ENCODE results near the gene CNFN.

Gene CNFN

GRCh38 chr19:42419309-42419708 is 29.2 kb upstream of the CNFN start:
- H3K27ac ChIP-seq (ENCODE audit: low read depth, low read length), result no peak overlapping the region
- no peak overlapping the region for H3K4me3 ChIP-seq (ENCODE audit: low read length)
- no peak overlapping the region for H3K18ac ChIP-seq (ENCODE audit: low read length)
- no peak overlapping the region for H3K56ac ChIP-seq (ENCODE audit: low read length)
- H4K8ac ChIP-seq (ENCODE audit: low read depth, low read length), result no peak overlapping the region
- no peak overlapping the region for H2AK5ac ChIP-seq (ENCODE audit: low read length)
- H3K4me2 ChIP-seq (ENCODE audit: low read length), result no peak overlapping the region
- no peaks in the 10 kb centered on the region for H3K79me2 ChIP-seq (ENCODE audit: control insufficient read depth, insufficient read depth, low read length)
- no peak overlapping the region for H3K4ac ChIP-seq (ENCODE audit: low read depth, low read length)
- no peak overlapping the region for H4K5ac ChIP-seq (ENCODE audit: low read length)
- DNase-seq, result no peak
- WGBS (ENCODE audit: extremely low coverage, insufficient coverage, low lambda C conversion rate), result no CpG with 5 or more reads among the region's 6 CpGs
- no peak overlapping the region for H3K9ac ChIP-seq (ENCODE audit: low read length)
- H2BK120ac ChIP-seq (ENCODE audit: low read depth, low read length), result no peak overlapping the region
- no peaks in the 10 kb centered on the region for H3K36me3 ChIP-seq (ENCODE audit: control insufficient read depth, insufficient read depth, low read length)
- H2BK5ac ChIP-seq (ENCODE audit: low read length), result no peak overlapping the region
- H2BK15ac ChIP-seq (replicated peaks; ENCODE audit: low read depth), result no peak overlapping the region
- no peaks in the 10 kb centered on the region for H3K4me1 ChIP-seq (ENCODE audit: control insufficient read depth, low read depth, low read length)
- H3K27me3 ChIP-seq (ENCODE audit: insufficient read depth, low read length, poor library complexity), result no peaks in the 10 kb centered on the region
- H3K23ac ChIP-seq (ENCODE audit: low read length), result no peak overlapping the region
- no peaks in the 10 kb centered on the region for H3K79me1 ChIP-seq (ENCODE audit: low read length)

- no peak overlapping the region for H3K56ac ChIP-seq (ENCODE audit: low read length)
- H3K18ac ChIP-seq (ENCODE audit: low read length), result no peak overlapping the region
- no peak overlapping the region for H2BK5ac ChIP-seq (ENCODE audit: low read length)
- no peaks in the 10 kb centered on the region for H3K79me2 ChIP-seq (ENCODE audit: control insufficient read depth, insufficient read depth, low read length)
- no peak overlapping the region for H2BK15ac ChIP-seq (replicated peaks; ENCODE audit: low read depth)
- H3K79me1 ChIP-seq (ENCODE audit: low read length), result no peaks in the 10 kb centered on the region
- no peak overlapping the region for H2AK5ac ChIP-seq (ENCODE audit: low read length)
- DNase-seq, result no peak
- H4K8ac ChIP-seq (ENCODE audit: low read depth, low read length), result no peak overlapping the region
- H3K27me3 ChIP-seq (ENCODE audit: insufficient read depth, low read length, poor library complexity), result no peaks in the 10 kb centered on the region
- H3K4me1 ChIP-seq (ENCODE audit: control insufficient read depth, low read depth, low read length), result no peaks in the 10 kb centered on the region
- H3K4me3 ChIP-seq (ENCODE audit: low read length), result no peak overlapping the region
- H3K4me2 ChIP-seq (ENCODE audit: low read length), result no peak overlapping the region
- H3K27ac ChIP-seq (ENCODE audit: low read depth, low read length), result no peak overlapping the region
- H3K36me3 ChIP-seq (ENCODE audit: control insufficient read depth, insufficient read depth, low read length), result no peaks in the 10 kb centered on the region
- no CpG with 5 or more reads among the region's 4 CpGs for WGBS (ENCODE audit: extremely low coverage, insufficient coverage, low lambda C conversion rate)
- H3K9ac ChIP-seq (ENCODE audit: low read length), result no peak overlapping the region
- no peak overlapping the region for H2BK120ac ChIP-seq (ENCODE audit: low read depth, low read length)
- H3K4ac ChIP-seq (ENCODE audit: low read depth, low read length), result no peak overlapping the region
- H4K5ac ChIP-seq (ENCODE audit: low read length), result no peak overlapping the region
- no peak overlapping the region for H3K23ac ChIP-seq (ENCODE audit: low read length)
These were observed 22.6 kb upstream of the CNFN start for GRCh38 chr19:42412661-42413076.

GRCh38 chr19:42412227-42412626 is 22.1 kb upstream of the CNFN start:
- WGBS (ENCODE audit: extremely low coverage, insufficient coverage, low lambda C conversion rate), result no CpG with 5 or more reads among the region's 7 CpGs
- no peak overlapping the region for H2BK120ac ChIP-seq (ENCODE audit: low read depth, low read length)
- no peak overlapping the region for H2BK15ac ChIP-seq (replicated peaks; ENCODE audit: low read depth)
- H3K79me1 ChIP-seq (ENCODE audit: low read length), result no peaks in the 10 kb centered on the region
- H3K27ac ChIP-seq (ENCODE audit: low read depth, low read length), result no peak overlapping the region
- no peak overlapping the region for H3K4me3 ChIP-seq (ENCODE audit: low read length)
- no peak overlapping the region for H2AK5ac ChIP-seq (ENCODE audit: low read length)
- H3K79me2 ChIP-seq (ENCODE audit: control insufficient read depth, insufficient read depth, low read length), result no peaks in the 10 kb centered on the region
- DNase-seq, result peak; percentile 48
- H3K56ac ChIP-seq (ENCODE audit: low read length), result no peak overlapping the region
- no peak overlapping the region for H3K4me2 ChIP-seq (ENCODE audit: low read length)
- no peak overlapping the region for H3K9ac ChIP-seq (ENCODE audit: low read length)
- H4K5ac ChIP-seq (ENCODE audit: low read length), result no peak overlapping the region
- no peaks in the 10 kb centered on the region for H3K36me3 ChIP-seq (ENCODE audit: control insufficient read depth, insufficient read depth, low read length)
- no peak overlapping the region for H4K8ac ChIP-seq (ENCODE audit: low read depth, low read length)
- H3K18ac ChIP-seq (ENCODE audit: low read length), result no peak overlapping the region
- no peaks in the 10 kb centered on the region for H3K4me1 ChIP-seq (ENCODE audit: control insufficient read depth, low read depth, low read length)
- H3K4ac ChIP-seq (ENCODE audit: low read depth, low read length), result no peak overlapping the region
- no peak overlapping the region for H3K23ac ChIP-seq (ENCODE audit: low read length)
- H3K27me3 ChIP-seq (ENCODE audit: insufficient read depth, low read length, poor library complexity), result no peaks in the 10 kb centered on the region
- no peak overlapping the region for H2BK5ac ChIP-seq (ENCODE audit: low read length)

- no peak overlapping the region for H3K4me2 ChIP-seq (ENCODE audit: low read length)
- H3K4me3 ChIP-seq (ENCODE audit: low read length), result no peak overlapping the region
- H3K79me2 ChIP-seq (ENCODE audit: control insufficient read depth, insufficient read depth, low read length), result no peaks in the 10 kb centered on the region
- H2BK5ac ChIP-seq (ENCODE audit: low read length), result no peak overlapping the region
- H3K4me1 ChIP-seq (ENCODE audit: control insufficient read depth, low read depth, low read length), result no peaks in the 10 kb centered on the region
- no peak for DNase-seq
- no CpG with 5 or more reads among the region's 8 CpGs for WGBS (ENCODE audit: extremely low coverage, insufficient coverage, low lambda C conversion rate)
- no peaks in the 10 kb centered on the region for H3K36me3 ChIP-seq (ENCODE audit: control insufficient read depth, insufficient read depth, low read length)
- H2BK15ac ChIP-seq (replicated peaks; ENCODE audit: low read depth), result no peak overlapping the region
- H2BK120ac ChIP-seq (ENCODE audit: low read depth, low read length), result no peak overlapping the region
- no peaks in the 10 kb centered on the region for H3K79me1 ChIP-seq (ENCODE audit: low read length)
- H3K9ac ChIP-seq (ENCODE audit: low read length), result no peak overlapping the region
- H3K4ac ChIP-seq (ENCODE audit: low read depth, low read length), result no peak overlapping the region
- H3K18ac ChIP-seq (ENCODE audit: low read length), result no peak overlapping the region
- no peak overlapping the region for H2AK5ac ChIP-seq (ENCODE audit: low read length)
- H4K8ac ChIP-seq (ENCODE audit: low read depth, low read length), result no peak overlapping the region
- no peak overlapping the region for H3K27ac ChIP-seq (ENCODE audit: low read depth, low read length)
- H4K5ac ChIP-seq (ENCODE audit: low read length), result no peak overlapping the region
- no peak overlapping the region for H3K56ac ChIP-seq (ENCODE audit: low read length)
- no peaks in the 10 kb centered on the region for H3K27me3 ChIP-seq (ENCODE audit: insufficient read depth, low read length, poor library complexity)
- H3K23ac ChIP-seq (ENCODE audit: low read length), result no peak overlapping the region
These were observed 21.6 kb upstream of the CNFN start for GRCh38 chr19:42411581-42412178.

GRCh38 chr19:42410371-42410770 is 20.3 kb upstream of the CNFN start:
- Histone ChIP-seq H3K36me3 (ENCODE audit: control insufficient read depth, insufficient read depth, low read length) (no peaks in the 10 kb centered on the region), H4K5ac (ENCODE audit: low read length) (no peak overlapping the region), H3K79me2 (ENCODE audit: control insufficient read depth, insufficient read depth, low read length) (no peaks in the 10 kb centered on the region), H3K9ac (ENCODE audit: low read length) (no peak overlapping the region), H2BK5ac (ENCODE audit: low read length) (no peak overlapping the region), H3K4me3 (ENCODE audit: low read length) (no peak overlapping the region), H2BK15ac (replicated peaks; ENCODE audit: low read depth) (no peak overlapping the region), H3K79me1 (ENCODE audit: low read length) (no peaks in the 10 kb centered on the region), H3K18ac (ENCODE audit: low read length) (no peak overlapping the region), H2BK120ac (ENCODE audit: low read depth, low read length) (no peak overlapping the region), H3K56ac (ENCODE audit: low read length) (no peak overlapping the region), H3K4me2 (ENCODE audit: low read length) (no peak overlapping the region), H3K27me3 (ENCODE audit: insufficient read depth, low read length, poor library complexity) (no peaks in the 10 kb centered on the region), H3K4ac (ENCODE audit: low read depth, low read length) (no peak overlapping the region), H3K23ac (ENCODE audit: low read length) (no peak overlapping the region), H3K27ac (ENCODE audit: low read depth, low read length) (no peak overlapping the region), H2AK5ac (ENCODE audit: low read length) (no peak overlapping the region), H3K4me1 (ENCODE audit: control insufficient read depth, low read depth, low read length) (no peaks in the 10 kb centered on the region), H4K8ac (ENCODE audit: low read depth, low read length) (no peak overlapping the region)
- no CpG with 5 or more reads among the region's 30 CpGs for WGBS (ENCODE audit: extremely low coverage, insufficient coverage, low lambda C conversion rate)
- DNase-seq, result no peak

GRCh38 chr19:42409477-42409876 is 19.4 kb upstream of the CNFN start:
- no peak overlapping the region for H3K23ac ChIP-seq (ENCODE audit: low read length)
- H3K4me1 ChIP-seq (ENCODE audit: control insufficient read depth, low read depth, low read length), result no peaks in the 10 kb centered on the region
- H4K8ac ChIP-seq (ENCODE audit: low read depth, low read length), result no peak overlapping the region
- no peak overlapping the region for H3K9ac ChIP-seq (ENCODE audit: low read length)
- no peak overlapping the region for H2AK5ac ChIP-seq (ENCODE audit: low read length)
- no peak overlapping the region for H2BK15ac ChIP-seq (replicated peaks; ENCODE audit: low read depth)
- H3K27ac ChIP-seq (ENCODE audit: low read depth, low read length), result no peak overlapping the region
- no peak for DNase-seq
- no peaks in the 10 kb centered on the region for H3K36me3 ChIP-seq (ENCODE audit: control insufficient read depth, insufficient read depth, low read length)
- no peaks in the 10 kb centered on the region for H3K79me2 ChIP-seq (ENCODE audit: control insufficient read depth, insufficient read depth, low read length)
- H3K4ac ChIP-seq (ENCODE audit: low read depth, low read length), result no peak overlapping the region
- no peak overlapping the region for H2BK5ac ChIP-seq (ENCODE audit: low read length)
- no CpG with 5 or more reads among the region's 6 CpGs for WGBS (ENCODE audit: extremely low coverage, insufficient coverage, low lambda C conversion rate)
- no peak overlapping the region for H3K56ac ChIP-seq (ENCODE audit: low read length)
- no peak overlapping the region for H3K18ac ChIP-seq (ENCODE audit: low read length)
- no peaks in the 10 kb centered on the region for H3K79me1 ChIP-seq (ENCODE audit: low read length)
- no peak overlapping the region for H3K4me3 ChIP-seq (ENCODE audit: low read length)
- no peak overlapping the region for H2BK120ac ChIP-seq (ENCODE audit: low read depth, low read length)
- no peak overlapping the region for H4K5ac ChIP-seq (ENCODE audit: low read length)
- H3K4me2 ChIP-seq (ENCODE audit: low read length), result no peak overlapping the region
- no peaks in the 10 kb centered on the region for H3K27me3 ChIP-seq (ENCODE audit: insufficient read depth, low read length, poor library complexity)
